Measurements from ENCODE around the gene SIMC1. TPM values are rescaled to one million over a fixed set of nuclear protein-coding genes. Genes with fewer than 3 reads are reported as not detected.
A peak's percentile ranks its signal among the peaks of the same experiment; 100 is the strongest.
"Not testable (repeated sequence)": the region's sequence is repeated elsewhere in the genome, so short reads cannot be mapped to it uniquely, and the experiment has no call there.

SIMC1 gene
- total RNA-seq: 4.7 TPM
- long read RNA-seq, transcript SIMC1-203 (10 exons, 2,694 nt): major isoform, 11 of 12 reads
- long read RNA-seq, partial matches to known transcripts: 0 of 12 reads
- long read RNA-seq, other reads (novel, unspliced or antisense): 1 of 12 reads

- H3K27me3 ChIP-seq (ENCODE audit: low read depth); intact Hi-C loops (cut with micrococcal nuclease); H3K4me1 ChIP-seq; H3K36me3 ChIP-seq; H3K9me3 ChIP-seq (replicated peaks): not testable (repeated sequence)
- peak within 1 kb of the TSS; percentile 42 for H3K27ac ChIP-seq (replicated peaks)
- peak within 1 kb of the TSS; percentile 70 for H3K4me3 ChIP-seq
- DNase-seq: peak; percentile 48
Measured at GRCh38 chr5:176237971-176238644, at the start of gene SIMC1. SIMC1 (plus strand) TSS chr5:176238424; CDS start chr5:176238509, 85 bp downstream.

GRCh38 chr5:176188506-176189193 is 49.6 kb upstream of the SIMC1 start:
- no peak for DNase-seq
- Histone ChIP-seq H3K36me3 (no peaks in the 10 kb centered on the region), H3K27ac (replicated peaks) (no peak overlapping the region), H3K4me3 (no peak overlapping the region), H3K27me3 (ENCODE audit: low read depth) (peaks cover 62% of the 10 kb centered on the region), H3K4me1 (no peaks in the 10 kb centered on the region), H3K9me3 (replicated peaks) (no peaks in the 10 kb centered on the region)
- intact Hi-C loops (cut with micrococcal nuclease): no loop called here
- no peak for TF ChIP-seq CTCF (IDR thresholded peaks at IDR 0.05; ENCODE audit: borderline replicate concordance)

- Histone ChIP-seq H3K36me3 (no peaks in the 10 kb centered on the region), H3K27ac (replicated peaks) (no peak overlapping the region), H3K27me3 (ENCODE audit: low read depth) (peaks cover 69% of the 10 kb centered on the region), H3K4me1 (peaks cover 3% of the 10 kb centered on the region), H3K4me3 (no peak overlapping the region), H3K9me3 (replicated peaks) (no peaks in the 10 kb centered on the region)
- no peak for DNase-seq
- intact Hi-C loops (cut with micrococcal nuclease): no loop called here
- no peak for TF ChIP-seq CTCF (IDR thresholded peaks at IDR 0.05; ENCODE audit: borderline replicate concordance)
Measured at GRCh38 chr5:176189857-176190256, 48.4 kb upstream of the SIMC1 start.

- Histone ChIP-seq H3K4me3 (no peak overlapping the region), H3K36me3 (no peaks in the 10 kb centered on the region), H3K4me1 (peaks cover 3% of the 10 kb centered on the region), H3K9me3 (replicated peaks) (no peaks in the 10 kb centered on the region), H3K27me3 (ENCODE audit: low read depth) (peaks cover 62% of the 10 kb centered on the region), H3K27ac (replicated peaks) (no peak overlapping the region)
- DNase-seq: no peak
- intact Hi-C loops (cut with micrococcal nuclease): no loop called here
- no peak for TF ChIP-seq CTCF (IDR thresholded peaks at IDR 0.05; ENCODE audit: borderline replicate concordance)
Measured at GRCh38 chr5:176190886-176191755, 47.1 kb upstream of the SIMC1 start.

GRCh38 chr5:176192094-176192721 is 46.0 kb upstream of the SIMC1 start:
- H3K4me3 ChIP-seq: no peak overlapping the region
- H3K4me1 ChIP-seq: peaks cover 3% of the 10 kb centered on the region
- H3K36me3 ChIP-seq: no peaks in the 10 kb centered on the region
- TF ChIP-seq CTCF (IDR thresholded peaks at IDR 0.05; ENCODE audit: borderline replicate concordance): no peak
- H3K9me3 ChIP-seq (replicated peaks): no peaks in the 10 kb centered on the region
- intact Hi-C loops (cut with micrococcal nuclease): no loop called here
- no peak overlapping the region for H3K27ac ChIP-seq (replicated peaks)
- no peak for DNase-seq
- H3K27me3 ChIP-seq (ENCODE audit: low read depth): peaks cover 57% of the 10 kb centered on the region

GRCh38 chr5:176192722-176193117 is 45.5 kb upstream of the SIMC1 start:
- H3K4me3 ChIP-seq; DNase-seq; intact Hi-C loops (cut with micrococcal nuclease); H3K36me3 ChIP-seq; H3K9me3 ChIP-seq (replicated peaks); H3K27ac ChIP-seq (replicated peaks); H3K4me1 ChIP-seq: not testable (repeated sequence)
- peaks cover 58% of the 10 kb centered on the region for H3K27me3 ChIP-seq (ENCODE audit: low read depth)

- intact Hi-C loops (cut with micrococcal nuclease); H3K9me3 ChIP-seq (replicated peaks); DNase-seq; H3K4me1 ChIP-seq; H3K27ac ChIP-seq (replicated peaks); H3K4me3 ChIP-seq; H3K36me3 ChIP-seq: not testable (repeated sequence)
- H3K27me3 ChIP-seq (ENCODE audit: low read depth): peaks cover 62% of the 10 kb centered on the region
Measured at GRCh38 chr5:176193636-176194035, 44.6 kb upstream of the SIMC1 start.

GRCh38 chr5:176194238-176195083 is 43.8 kb upstream of the SIMC1 start:
- H3K36me3 ChIP-seq; H3K27ac ChIP-seq (replicated peaks); DNase-seq; intact Hi-C loops (cut with micrococcal nuclease); H3K4me1 ChIP-seq; H3K9me3 ChIP-seq (replicated peaks): not testable (repeated sequence)
- Histone ChIP-seq H3K4me3 (peak overlapping the region; percentile 51), H3K27me3 (ENCODE audit: low read depth) (peaks cover 62% of the 10 kb centered on the region)

Data from left ventricle myocardium inferior (tissue), 1 donor.